HG03064 (cell line): ENCODE data around the gene GAR1.
"Not testable (repeated sequence)": the region's sequence is repeated elsewhere in the genome, so short reads cannot be mapped to it uniquely, and the experiment has no call there.

Source experiments
- ATAC-seq: cut with Tn5 transposase; IDR thresholded peaks from one replicate; pipeline ENCODE4 v1.9.1; 2021; ENCODE audit warnings: low read depth; ENCODE audit not compliant: unreplicated experiment

GAR1 gene

GRCh38 chr4:109836985-109837384 is 21.4 kb downstream of the GAR1 start:
- ATAC-seq, result no peak

- no peak for ATAC-seq
Observed at GRCh38 chr4:109846395-109847098, 31.0 kb downstream of the GAR1 start.

DNA sequence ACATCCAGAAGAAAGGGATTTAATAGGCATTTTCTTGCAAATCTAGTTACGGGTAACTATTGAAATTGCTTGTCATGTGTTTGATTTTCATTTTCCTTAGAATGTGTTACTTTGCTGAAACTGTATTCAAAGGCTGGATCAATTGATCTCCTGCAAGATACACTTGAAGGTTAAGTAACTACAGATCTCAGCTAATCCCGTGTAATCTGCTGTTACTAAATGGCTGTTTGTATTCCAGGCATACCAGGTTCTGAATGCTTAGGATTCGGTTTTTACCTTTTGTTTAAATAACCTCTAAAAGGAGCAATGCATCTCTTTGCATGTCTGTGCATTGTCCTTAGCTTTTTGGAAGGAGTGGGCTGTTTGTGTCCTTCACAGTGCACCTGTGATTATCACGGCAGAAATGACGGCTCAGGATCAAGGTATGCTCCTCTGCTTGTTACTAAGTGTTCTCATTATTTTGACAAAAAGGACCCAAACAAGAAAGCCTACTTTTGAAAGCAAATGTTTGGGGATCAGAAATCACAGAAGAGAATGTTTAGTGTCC is 32.4 kb downstream of the GAR1 start, which contains the start of gene LRIT3:
LRIT3 (plus strand) TSS at position 212 of the 547 bp plus-strand sequence; CDS start at position 307, 95 bp downstream.
- no peak for ATAC-seq

GRCh38 chr4:109848501-109848900 is 32.9 kb downstream of the GAR1 start:
- ATAC-seq, result no peak

DNA sequence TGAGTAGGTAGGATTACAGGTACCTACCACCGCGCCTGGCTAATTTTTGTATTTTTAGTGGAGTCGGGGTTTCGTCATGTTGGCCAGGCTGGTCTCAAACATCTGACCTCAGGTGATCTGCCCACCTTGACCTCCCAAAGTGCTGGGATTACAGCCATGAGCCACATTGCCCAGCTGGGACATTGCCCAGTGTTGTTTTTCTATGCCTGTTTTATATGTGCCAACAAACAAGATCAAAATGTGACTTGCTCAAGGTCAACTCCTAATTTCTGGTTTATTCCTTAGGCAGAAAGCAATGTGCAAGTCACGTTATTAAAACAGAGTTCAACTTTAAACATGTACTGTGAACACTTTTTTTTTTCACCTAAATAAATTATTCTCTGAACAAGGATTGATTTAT is 35.0 kb downstream of the GAR1 start:
- ATAC-seq, result no peak

GRCh38 chr4:109859426-109860300 is 44.1 kb downstream of the GAR1 start:
- ATAC-seq, result not testable (repeated sequence)

DNA sequence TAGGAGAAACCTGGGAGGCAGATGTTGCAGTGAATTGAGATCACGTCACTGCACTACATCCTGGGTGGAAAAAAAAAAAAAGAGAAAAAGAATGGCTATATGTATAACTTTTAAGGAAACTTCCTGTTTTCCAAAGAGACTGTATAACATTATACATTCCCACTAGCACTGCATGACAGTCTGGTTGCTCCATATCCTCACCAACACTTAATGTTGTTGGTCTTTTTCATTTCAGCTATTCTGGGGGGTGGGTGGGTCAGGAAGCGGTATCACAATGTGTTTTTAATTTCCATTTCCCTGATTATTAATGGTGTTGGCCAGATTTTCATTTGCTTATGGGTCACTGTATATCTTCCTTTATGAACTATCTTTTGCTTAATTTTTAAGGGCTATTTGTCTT is 45.7 kb downstream of the GAR1 start:
- ATAC-seq, result no peak

DNA sequence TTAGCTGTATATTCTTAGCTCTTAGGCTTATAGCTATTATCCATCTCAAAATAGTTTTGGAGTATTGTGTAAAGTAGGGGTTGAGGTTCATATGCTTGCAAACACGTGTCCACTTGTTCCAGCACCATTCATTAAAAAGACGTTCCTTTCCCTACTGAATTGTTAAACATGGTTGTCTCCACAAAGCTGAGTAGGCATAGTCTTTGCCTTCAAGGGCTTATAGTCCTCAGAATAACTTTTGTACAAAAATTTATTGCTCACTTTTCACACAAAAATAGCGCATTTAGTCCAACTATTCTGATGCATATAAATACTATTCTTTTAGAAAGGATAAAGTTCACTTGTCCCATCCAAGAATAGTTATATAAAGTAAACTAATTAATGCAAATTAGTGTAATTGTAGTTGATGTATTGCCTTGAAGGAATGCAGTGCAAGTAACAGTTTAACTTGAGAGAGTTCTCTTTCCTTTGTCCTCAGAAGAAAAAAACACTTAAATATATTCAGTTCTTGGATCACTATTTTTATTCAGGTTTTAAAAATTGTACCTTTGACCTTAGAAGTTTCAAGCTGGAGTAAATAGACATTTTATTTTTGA is 46.5 kb downstream of the GAR1 start:
- no peak for ATAC-seq

DNA sequence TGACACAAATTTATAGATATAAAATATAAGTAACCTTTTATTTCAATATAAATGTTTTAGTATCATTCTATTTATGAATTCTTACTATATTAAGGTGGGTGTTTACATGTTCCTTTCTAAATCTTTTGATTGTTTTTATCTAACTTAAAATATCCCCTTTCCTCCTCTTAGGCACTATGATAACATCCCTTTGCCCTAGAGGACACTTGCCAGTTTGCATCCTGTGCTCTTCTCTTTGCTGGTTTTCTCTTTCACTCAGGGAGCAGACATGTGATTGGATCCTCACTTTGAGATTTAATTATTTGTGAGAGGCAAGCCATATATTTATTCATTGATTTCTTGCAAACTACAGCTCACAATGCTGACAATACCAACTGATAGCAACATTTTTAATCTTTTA is 48.6 kb downstream of the GAR1 start:
- ATAC-seq, result no peak

DNA sequence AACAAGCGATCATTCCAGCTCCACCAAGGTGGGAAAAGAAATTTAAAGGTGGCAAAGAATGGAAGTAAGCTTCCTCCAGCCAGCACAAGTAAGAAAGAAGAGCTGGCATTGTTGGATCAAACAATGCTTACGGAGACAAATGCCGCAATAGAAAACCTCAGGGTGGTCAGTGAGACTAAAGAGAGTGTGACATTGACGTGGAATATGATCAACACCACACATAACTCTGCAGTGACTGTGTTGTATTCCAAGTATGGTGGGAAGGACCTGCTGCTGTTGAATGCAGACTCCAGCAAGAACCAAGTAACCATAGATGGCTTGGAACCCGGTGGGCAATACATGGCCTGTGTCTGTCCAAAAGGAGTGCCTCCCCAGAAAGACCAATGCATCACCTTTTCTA is 54.5 kb downstream of the GAR1 start:
- ATAC-seq, result no peak

- ATAC-seq, result no peak
Observed at GRCh38 chr4:109872065-109872464, 56.5 kb downstream of the GAR1 start.

DNA sequence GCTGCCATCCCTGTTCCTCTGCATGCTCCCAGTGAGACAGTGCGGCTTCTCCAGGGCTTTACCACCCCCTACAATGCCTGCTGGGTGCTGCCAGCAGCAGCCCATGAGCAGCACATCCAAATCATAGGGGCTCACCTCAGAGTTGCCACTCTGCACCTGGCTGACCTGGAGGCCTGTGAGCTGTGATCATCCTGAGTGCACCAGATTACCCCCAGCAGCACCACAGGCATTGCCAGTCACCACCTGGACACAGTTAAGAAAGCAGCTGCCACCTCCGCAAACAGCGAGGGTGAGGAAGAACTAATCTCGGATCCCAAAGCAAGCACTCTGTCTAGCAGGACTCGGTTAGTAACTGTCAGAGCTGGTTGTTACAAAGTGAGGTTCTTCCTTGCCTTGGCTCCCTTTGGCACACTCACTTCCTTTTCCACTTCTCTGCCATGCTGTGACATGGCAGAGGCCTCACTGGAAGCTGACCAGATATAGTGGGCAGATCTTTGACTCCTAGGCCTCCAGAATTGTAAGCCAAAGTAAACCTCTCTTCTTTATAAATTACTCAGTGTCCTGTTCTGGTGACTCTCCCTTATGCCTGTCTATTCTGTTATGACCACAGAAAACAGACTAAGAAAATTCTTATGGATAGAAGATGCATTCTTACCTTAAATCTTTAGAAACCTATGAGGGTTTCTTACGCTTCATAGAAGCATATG is 57.5 kb downstream of the GAR1 start:
- no peak for ATAC-seq

DNA sequence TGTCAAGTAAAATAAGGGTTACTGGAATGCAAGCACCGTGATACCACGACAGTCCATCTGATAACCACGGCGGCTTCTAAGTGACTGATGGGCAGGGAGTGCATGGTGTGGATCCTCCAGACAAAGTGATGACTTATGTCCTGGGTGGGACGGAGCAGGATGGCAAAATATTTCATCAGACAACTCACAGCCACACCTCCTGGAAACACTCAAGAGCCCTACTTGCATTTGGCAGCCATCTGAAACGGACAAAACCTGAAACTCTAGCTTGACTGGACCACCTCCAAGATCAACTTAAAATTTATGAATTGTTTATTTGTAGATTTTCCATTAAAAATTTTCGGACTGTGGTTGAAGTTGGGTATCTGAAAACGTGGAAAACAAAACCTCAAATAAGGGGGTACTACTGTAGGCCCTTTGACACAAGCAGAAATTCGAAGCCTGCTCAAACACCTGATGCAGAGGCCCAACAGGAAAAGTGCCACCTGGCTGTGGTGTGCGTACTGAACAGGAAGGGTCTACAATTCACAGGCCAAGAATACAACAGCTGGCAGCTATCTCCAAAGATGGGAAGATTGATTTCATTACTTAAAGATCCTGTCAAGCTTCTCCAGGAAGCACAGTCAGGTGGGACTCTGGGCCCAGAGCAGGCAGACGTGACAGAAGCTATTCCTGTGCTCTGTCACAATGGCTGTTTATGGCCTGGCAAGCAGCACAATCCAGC is 58.4 kb downstream of the GAR1 start:
- no peak for ATAC-seq
